ENCODE results near the gene L1TD1.

DNA sequence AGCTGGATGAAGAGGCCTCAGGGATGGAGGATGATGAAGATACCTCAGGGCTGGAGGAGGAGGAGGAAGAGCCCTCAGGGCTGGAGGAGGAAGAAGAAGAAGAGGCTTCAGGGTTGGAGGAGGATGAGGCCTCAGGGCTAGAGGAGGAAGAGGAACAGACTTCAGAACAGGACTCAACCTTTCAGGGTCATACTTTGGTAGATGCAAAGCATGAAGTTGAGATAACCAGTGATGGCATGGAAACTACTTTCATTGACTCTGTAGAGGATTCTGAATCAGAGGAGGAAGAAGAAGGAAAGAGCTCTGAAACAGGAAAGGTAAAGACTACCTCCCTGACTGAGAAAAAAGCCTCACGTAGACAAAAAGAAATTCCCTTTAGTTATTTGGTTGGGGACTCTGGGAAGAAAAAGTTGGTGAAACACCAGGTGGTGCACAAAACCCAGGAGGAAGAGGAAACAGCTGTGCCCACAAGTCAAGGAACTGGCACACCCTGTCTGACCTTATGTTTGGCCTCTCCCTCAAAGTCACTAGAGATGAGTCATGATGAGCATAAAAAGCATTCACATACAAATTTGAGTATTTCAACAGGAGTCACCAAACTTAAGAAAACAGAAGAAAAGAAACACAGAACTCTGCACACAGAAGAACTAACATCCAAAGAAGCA lies 15.4 kb downstream of the L1TD1 start:
- TF ChIP-seq, protein P1, sequence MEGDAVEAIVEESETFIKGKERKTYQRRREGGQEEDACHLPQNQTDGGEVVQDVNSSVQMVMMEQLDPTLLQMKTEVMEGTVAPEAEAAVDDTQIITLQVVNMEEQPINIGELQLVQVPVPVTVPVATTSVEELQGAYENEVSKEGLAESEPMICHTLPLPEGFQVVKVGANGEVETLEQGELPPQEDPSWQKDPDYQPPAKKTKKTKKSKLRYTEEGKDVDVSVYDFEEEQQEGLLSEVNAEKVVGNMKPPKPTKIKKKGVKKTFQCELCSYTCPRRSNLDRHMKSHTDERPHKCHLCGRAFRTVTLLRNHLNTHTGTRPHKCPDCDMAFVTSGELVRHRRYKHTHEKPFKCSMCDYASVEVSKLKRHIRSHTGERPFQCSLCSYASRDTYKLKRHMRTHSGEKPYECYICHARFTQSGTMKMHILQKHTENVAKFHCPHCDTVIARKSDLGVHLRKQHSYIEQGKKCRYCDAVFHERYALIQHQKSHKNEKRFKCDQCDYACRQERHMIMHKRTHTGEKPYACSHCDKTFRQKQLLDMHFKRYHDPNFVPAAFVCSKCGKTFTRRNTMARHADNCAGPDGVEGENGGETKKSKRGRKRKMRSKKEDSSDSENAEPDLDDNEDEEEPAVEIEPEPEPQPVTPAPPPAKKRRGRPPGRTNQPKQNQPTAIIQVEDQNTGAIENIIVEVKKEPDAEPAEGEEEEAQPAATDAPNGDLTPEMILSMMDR (IDR thresholded peaks at IDR 0.05; ENCODE audit: low read depth, low read length, poor library complexity, severe bottlenecking) = no peak
- TF ChIP-seq EZH2phosphoT487 (IDR thresholded peaks at IDR 0.05; ENCODE audit: borderline replicate concordance, low read length) = no peak

All from DOHH2 (cell line).